ENCODE data around the gene GIPR.
"Not testable (repeated sequence)": the region's sequence is repeated elsewhere in the genome, so short reads cannot be mapped to it uniquely, and the experiment has no call there.

The GIPR gene

GRCh38 chr19:45645631-45646344, 22.2 kb upstream of the GIPR start:
- DNase-seq = peak; percentile 78 to 88

- DNase-seq = no peak
Observed at GRCh38 chr19:45646345-45646698, 21.7 kb upstream of the GIPR start.

GRCh38 chr19:45650722-45651121, 17.3 kb upstream of the GIPR start:
- DNase-seq = no peak

- no peak for DNase-seq
Observed at GRCh38 chr19:45653634-45654033, 14.4 kb upstream of the GIPR start.

- no peak for DNase-seq
Observed at GRCh38 chr19:45655073-45655472, 12.9 kb upstream of the GIPR start.

GRCh38 chr19:45657520-45658167, 10.4 kb upstream of the GIPR start:
- no peak for DNase-seq

- DNase-seq = no peak
Observed at GRCh38 chr19:45659096-45659729, 8.8 kb upstream of the GIPR start.

GRCh38 chr19:45660636-45661035, 7.4 kb upstream of the GIPR start:
- no peak for DNase-seq

GRCh38 chr19:45663800-45664199, 4.2 kb upstream of the GIPR start:
- no peak for DNase-seq

- no peak for DNase-seq
Observed at GRCh38 chr19:45664575-45664974, 3.4 kb upstream of the GIPR start.

GRCh38 chr19:45668342-45668871, 386 bp downstream of the GIPR start:
- no peak for DNase-seq

- DNase-seq = peak; percentile 22 to 70
Observed at GRCh38 chr19:45670670-45671453, 2.8 kb downstream of the GIPR start.

GRCh38 chr19:45674946-45675345, 6.9 kb downstream of the GIPR start:
- DNase-seq = no peak

GRCh38 chr19:45676851-45677263, 8.8 kb downstream of the GIPR start:
- DNase-seq = no peak

- DNase-seq = peak; percentile 55 to 59
Observed at GRCh38 chr19:45677351-45678230, 9.6 kb downstream of the GIPR start.

GRCh38 chr19:45681391-45682015, 13.5 kb downstream of the GIPR start:
- DNase-seq = peak; percentile 76 to 85

GRCh38 chr19:45682117-45682516, 14.1 kb downstream of the GIPR start:
- no peak for DNase-seq

- no peak for DNase-seq
Observed at GRCh38 chr19:45682908-45683307, 14.9 kb downstream of the GIPR start.

- not testable (repeated sequence) for DNase-seq
Observed at GRCh38 chr19:45685045-45685444, 17.0 kb downstream of the GIPR start.

GRCh38 chr19:45687599-45687998, 19.6 kb downstream of the GIPR start:
- DNase-seq = no peak

GRCh38 chr19:45691516-45692186, 23.6 kb downstream of the GIPR start, which contains the start of gene SNRPD2:
Gene SNRPD2 (minus strand): TSS chr19:45691953. CDS start chr19:45691888, 65 bp downstream.
- DNase-seq = peak; percentile 93

Data from NCI-H2081 (cell line).